Cardiac fibroblast (primary cell): ENCODE measurements around the gene DET1.
A peak's percentile ranks its signal among the peaks of the same experiment; 100 is the strongest.

Source experiments
- DNase-seq, 2 donors: peaks; one replicate each; pipeline versions ENCODE4 v3.0.0 to v3.0.0-alpha.2; 2010; ENCODE audit warnings: low read depth in 2 of 2
- H3K4me3 ChIP-seq, 2 donors: replicated peaks in 1 of 2; 1 replicate in 1 of 2; 2 replicates in 1 of 2; pipeline ENCODE4 v1.5.1; 2011; ENCODE audit warnings: low read depth in 2 of 2, low read length in 2 of 2, mild to moderate bottlenecking in 2 of 2, moderate library complexity in 1 of 2
- TF ChIP-seq, protein P1 (sequence below): IDR thresholded peaks from one replicate; pipeline ENCODE4 v1.5.1; 2011; ENCODE audit warnings: low read depth, mild to moderate bottlenecking, low read length, inconsistent platforms

Gene DET1

GRCh38 chr15:88537591-88538317, 8.7 kb downstream of the DET1 start:
- no peak overlapping the region for H3K4me3 ChIP-seq
- no peak for DNase-seq
- TF ChIP-seq, protein P1, sequence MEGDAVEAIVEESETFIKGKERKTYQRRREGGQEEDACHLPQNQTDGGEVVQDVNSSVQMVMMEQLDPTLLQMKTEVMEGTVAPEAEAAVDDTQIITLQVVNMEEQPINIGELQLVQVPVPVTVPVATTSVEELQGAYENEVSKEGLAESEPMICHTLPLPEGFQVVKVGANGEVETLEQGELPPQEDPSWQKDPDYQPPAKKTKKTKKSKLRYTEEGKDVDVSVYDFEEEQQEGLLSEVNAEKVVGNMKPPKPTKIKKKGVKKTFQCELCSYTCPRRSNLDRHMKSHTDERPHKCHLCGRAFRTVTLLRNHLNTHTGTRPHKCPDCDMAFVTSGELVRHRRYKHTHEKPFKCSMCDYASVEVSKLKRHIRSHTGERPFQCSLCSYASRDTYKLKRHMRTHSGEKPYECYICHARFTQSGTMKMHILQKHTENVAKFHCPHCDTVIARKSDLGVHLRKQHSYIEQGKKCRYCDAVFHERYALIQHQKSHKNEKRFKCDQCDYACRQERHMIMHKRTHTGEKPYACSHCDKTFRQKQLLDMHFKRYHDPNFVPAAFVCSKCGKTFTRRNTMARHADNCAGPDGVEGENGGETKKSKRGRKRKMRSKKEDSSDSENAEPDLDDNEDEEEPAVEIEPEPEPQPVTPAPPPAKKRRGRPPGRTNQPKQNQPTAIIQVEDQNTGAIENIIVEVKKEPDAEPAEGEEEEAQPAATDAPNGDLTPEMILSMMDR: no peak

- no peak for DNase-seq
- H3K4me3 ChIP-seq: no peak overlapping the region
- TF ChIP-seq, protein P1: no peak
Measured at GRCh38 chr15:88535607-88536313, 10.7 kb downstream of the DET1 start.

- TF ChIP-seq, protein P1: no peak
- H3K4me3 ChIP-seq: no peak overlapping the region
- DNase-seq: peak in 1 of 2 donors; percentile 46
Measured at GRCh38 chr15:88535100-88535499, 11.4 kb downstream of the DET1 start.

DNA sequence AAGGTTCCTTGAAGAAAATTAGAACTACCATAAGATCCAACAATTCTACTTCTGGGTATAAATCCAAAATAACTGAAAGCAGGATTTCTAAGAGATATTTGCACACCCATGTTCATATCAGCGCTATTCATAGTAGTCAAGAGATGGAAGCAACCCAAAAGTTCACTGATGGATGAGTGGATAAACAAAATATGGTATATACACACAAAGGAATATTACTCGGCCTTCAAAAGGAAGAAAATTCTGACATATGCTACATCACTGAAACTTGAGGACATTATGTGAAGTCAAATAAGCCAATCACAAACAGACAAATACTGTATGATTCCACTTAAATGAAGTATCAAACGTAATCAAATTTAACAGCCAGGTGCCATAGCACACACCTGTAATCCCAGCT, 13.1 kb downstream of the DET1 start:
- no peak for DNase-seq
- no peak overlapping the region for H3K4me3 ChIP-seq
- TF ChIP-seq, protein P1: no peak

DNA sequence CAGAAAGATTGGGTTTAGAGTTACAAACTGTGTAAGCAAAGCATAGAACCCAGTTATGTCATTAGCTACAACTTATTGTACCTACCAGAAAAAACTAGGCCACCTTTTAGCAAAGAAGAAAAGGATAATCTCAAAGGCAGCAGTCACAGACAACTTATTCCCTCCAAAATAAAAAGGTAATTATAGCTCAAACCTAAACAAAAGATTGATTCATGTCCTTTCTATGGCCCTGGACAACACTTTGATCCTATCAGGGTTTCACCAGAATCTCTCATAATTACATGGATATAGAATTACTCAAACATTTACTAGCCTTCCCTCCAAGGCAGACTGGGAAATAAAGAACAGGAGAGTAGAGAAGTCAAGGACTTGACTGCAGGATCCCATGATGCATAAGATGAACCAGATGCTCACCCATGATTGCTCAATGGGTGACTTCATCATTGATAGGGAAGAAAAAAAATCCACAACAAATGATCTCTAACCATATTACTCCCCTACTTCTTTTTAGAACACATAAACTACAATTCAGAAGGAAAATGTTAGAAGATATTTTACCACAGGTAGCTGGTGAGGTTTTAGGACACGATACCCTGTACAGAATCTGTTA, 17.4 kb downstream of the DET1 start:
- DNase-seq: peak; percentile 20 to 35
- no peak overlapping the region for H3K4me3 ChIP-seq
- TF ChIP-seq, protein P1: no peak

DNA sequence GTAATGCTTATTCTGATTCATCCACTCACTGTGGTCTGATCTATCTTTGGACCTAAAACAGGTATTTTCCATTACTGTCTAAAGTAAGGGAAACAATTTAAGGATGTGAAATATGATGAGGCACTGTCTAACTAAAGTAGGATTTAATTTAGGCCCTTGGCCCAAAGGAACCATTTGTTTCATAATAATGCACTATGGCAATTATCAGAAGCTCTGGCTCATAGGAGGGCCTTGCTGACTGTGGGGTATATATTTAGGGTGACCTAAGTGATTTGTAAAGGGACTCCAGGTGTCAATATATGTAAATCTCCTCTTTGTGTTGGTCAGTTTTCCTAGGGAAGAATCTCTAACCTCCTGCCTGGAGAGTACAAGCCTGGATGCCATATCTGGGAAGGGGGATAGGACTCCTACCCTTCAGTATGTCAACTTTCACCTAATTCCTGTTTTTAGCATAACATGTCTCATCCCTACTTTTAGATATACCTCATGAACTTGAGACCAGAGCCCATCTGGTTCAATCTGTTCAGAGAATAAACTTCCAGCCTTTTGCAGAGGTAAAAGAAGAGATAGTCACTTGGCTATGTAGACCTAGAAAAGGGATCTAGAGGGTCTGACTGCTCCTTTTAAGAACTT, 20.1 kb downstream of the DET1 start:
- no peak for DNase-seq
- TF ChIP-seq, protein P1: no peak

More for the DNA sequence above, 20.1 kb downstream of the DET1 start:
- no peak overlapping the region for H3K4me3 ChIP-seq
